NCI-H1694 (cell line): ENCODE data around the gene FHDC1.
A peak's percentile ranks its signal among the peaks of the same experiment; 100 is the strongest.

Source experiments
- DNase-seq: peaks from one replicate; lab custom pipeline; 2025; lab: John Stamatoyannopoulos, UW

Gene FHDC1

GRCh38 chr4:152957437-152958171 lies 21.5 kb downstream of the FHDC1 start:
- DNase-seq = no peak

- no peak for DNase-seq
Measured at GRCh38 chr4:152959080-152959479, 23.0 kb downstream of the FHDC1 start.

- DNase-seq = no peak
Measured at GRCh38 chr4:152960082-152960481, 24.0 kb downstream of the FHDC1 start.

GRCh38 chr4:152961014-152961772 lies 25.1 kb downstream of the FHDC1 start:
- DNase-seq = no peak

- DNase-seq = no peak
Measured at GRCh38 chr4:152961773-152962115, 25.6 kb downstream of the FHDC1 start.

- DNase-seq = no peak
Measured at GRCh38 chr4:152962150-152962549, 26.0 kb downstream of the FHDC1 start.

- no peak for DNase-seq
Measured at GRCh38 chr4:152964335-152964734, 28.2 kb downstream of the FHDC1 start.

- DNase-seq = peak; percentile 3
Measured at GRCh38 chr4:152965611-152966010, 29.5 kb downstream of the FHDC1 start.

- DNase-seq = no peak
Measured at GRCh38 chr4:152967907-152968306, 31.8 kb downstream of the FHDC1 start.

GRCh38 chr4:152968806-152969394 lies 32.8 kb downstream of the FHDC1 start:
- DNase-seq = no peak

GRCh38 chr4:152970102-152970820 lies 34.1 kb downstream of the FHDC1 start:
- DNase-seq = no peak

- DNase-seq = no peak
Measured at GRCh38 chr4:152971053-152971452, 34.9 kb downstream of the FHDC1 start.

- no peak for DNase-seq
Measured at GRCh38 chr4:152972821-152973628, 36.9 kb downstream of the FHDC1 start.

- DNase-seq = no peak
Measured at GRCh38 chr4:152973629-152974467, 37.7 kb downstream of the FHDC1 start.

GRCh38 chr4:152974468-152975379 lies 38.6 kb downstream of the FHDC1 start:
- no peak for DNase-seq

GRCh38 chr4:152975380-152976211 lies 39.5 kb downstream of the FHDC1 start:
- DNase-seq = no peak

- no peak for DNase-seq
Measured at GRCh38 chr4:152976212-152976761, 40.2 kb downstream of the FHDC1 start.

- no peak for DNase-seq
Measured at GRCh38 chr4:152979731-152980330, 43.7 kb downstream of the FHDC1 start.
